GM10266 (cell line): ENCODE results near the gene NDUFAF2.

Experiments used
- DNase-seq: peaks from one replicate; pipeline ENCODE4 v3.0.0; 2012; ENCODE audit errors: extremely low spot score
- TF ChIP-seq, protein P1 (sequence below): IDR thresholded peaks from 2 replicates; pipeline ENCODE4 v1.5.1; 2012; ENCODE audit warnings: mild to moderate bottlenecking, low read depth; ENCODE audit not compliant: control insufficient read depth, insufficient read depth; ENCODE audit errors: missing control alignments

Gene NDUFAF2

DNA sequence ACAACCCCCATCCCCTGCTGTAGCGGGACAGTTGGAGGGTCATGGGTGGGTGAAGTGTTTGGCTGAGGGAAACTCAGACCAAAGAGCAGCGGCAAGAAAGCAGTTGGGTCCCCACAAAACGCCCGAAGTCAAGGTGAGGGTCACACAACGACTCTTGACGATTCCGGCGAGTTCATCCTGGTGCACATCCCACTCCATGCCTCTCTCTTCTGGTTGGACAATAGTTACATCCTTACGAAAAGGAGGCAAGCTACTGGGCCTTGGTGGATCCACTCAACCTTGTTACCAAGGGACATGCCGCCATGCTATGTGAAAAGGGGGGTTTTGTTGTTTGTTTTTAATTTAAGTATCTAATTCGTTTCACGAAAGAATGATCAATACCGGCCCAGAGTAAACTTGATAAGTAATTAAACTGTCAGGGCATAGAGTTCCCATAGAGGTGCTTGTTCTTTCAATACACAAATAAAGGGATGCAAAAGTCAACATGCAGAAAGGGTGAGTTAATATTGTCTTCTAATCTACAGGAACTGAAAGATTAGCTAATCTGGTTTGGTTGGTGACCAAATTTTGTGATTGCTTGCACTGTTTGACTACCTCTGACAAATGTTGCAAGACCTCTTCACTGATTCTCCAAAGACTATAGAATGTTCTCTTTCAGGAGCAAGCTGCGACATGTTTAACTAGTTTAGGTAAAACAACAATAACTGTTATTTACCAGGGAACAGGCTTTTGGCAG lies 218.0 kb downstream of the NDUFAF2 start:
- DNase-seq: peak; percentile 35
- TF ChIP-seq, protein P1, sequence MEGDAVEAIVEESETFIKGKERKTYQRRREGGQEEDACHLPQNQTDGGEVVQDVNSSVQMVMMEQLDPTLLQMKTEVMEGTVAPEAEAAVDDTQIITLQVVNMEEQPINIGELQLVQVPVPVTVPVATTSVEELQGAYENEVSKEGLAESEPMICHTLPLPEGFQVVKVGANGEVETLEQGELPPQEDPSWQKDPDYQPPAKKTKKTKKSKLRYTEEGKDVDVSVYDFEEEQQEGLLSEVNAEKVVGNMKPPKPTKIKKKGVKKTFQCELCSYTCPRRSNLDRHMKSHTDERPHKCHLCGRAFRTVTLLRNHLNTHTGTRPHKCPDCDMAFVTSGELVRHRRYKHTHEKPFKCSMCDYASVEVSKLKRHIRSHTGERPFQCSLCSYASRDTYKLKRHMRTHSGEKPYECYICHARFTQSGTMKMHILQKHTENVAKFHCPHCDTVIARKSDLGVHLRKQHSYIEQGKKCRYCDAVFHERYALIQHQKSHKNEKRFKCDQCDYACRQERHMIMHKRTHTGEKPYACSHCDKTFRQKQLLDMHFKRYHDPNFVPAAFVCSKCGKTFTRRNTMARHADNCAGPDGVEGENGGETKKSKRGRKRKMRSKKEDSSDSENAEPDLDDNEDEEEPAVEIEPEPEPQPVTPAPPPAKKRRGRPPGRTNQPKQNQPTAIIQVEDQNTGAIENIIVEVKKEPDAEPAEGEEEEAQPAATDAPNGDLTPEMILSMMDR: no peak

DNA sequence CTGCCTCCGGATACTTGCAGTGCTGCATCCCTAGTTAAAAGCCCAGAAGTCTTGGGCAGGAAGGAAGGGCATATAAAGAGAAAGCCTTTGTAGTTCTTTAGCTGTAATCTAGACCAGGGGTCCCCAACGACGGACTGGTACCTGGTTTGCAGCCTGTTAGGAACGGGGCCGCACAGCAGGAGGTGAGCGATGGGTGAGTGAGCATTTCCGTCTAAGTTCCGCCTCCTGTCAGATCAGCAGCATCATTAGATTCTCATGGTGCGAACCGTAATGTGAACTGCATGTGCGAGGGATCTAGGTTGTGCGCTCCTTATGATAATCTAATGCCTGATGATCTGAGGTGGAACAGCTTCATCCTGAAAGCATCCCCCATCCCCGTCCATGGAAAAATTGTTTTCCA lies 218.9 kb downstream of the NDUFAF2 start:
- DNase-seq: no peak
- TF ChIP-seq, protein P1: no peak

DNA sequence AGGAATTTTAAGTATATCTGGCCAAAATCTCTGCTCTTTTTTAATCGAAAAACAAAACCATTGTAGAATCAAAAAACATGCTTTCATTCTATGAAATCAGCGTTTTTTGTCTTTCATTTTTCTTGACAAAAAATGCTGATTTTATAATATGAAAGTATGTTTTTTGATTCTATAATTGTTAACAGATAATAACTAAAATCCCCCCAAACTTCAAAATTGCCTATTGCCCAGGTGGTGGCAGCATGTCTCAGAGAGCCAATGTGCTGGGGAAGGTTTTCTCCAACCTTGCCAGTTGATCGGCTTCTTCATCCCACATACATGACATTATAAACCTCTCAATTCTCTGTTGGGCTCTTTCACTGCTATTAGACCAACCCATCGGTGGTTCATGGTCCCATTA lies 222.4 kb downstream of the NDUFAF2 start:
- TF ChIP-seq, protein P1: peak; percentile 45
- peak; percentile 37 for DNase-seq

DNA sequence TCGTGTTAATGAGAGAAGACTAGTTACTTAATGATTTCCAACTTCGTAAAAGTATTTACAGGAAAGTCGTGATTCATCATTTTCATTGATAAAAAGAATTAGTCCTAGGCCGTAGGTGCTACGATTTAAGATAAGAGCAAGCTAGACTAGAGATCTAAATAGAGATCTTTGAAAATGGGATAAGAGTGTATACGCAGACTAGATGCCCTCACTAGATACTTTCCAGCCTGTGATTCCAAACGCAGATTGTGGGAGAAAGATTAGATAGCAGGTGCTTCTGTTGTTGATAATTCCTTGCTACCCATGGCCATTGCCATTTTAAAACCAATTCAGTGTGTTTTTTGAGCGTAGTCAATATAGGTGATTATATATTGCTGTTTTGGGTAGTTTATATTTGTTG lies 223.9 kb downstream of the NDUFAF2 start:
- no peak for DNase-seq
- TF ChIP-seq, protein P1: no peak

DNA sequence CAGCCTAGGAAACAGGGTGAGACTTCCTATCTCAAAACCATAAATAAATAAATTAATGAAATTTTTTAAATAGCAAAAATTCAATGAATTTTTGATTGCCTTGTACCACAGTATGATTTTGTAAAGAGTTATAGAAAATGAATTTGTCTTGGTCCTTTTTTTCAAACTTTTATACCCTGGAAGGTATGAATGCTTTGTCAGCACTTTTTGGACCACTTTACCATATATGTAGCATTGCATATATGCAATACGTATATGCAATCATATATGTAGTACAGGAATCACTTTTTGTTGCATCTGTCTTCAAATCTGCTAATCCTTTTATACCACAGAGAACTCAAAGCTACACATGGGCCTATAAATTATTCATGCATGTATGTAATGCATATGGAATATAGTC lies 226.5 kb downstream of the NDUFAF2 start:
- no peak for DNase-seq
- TF ChIP-seq, protein P1: no peak

DNA sequence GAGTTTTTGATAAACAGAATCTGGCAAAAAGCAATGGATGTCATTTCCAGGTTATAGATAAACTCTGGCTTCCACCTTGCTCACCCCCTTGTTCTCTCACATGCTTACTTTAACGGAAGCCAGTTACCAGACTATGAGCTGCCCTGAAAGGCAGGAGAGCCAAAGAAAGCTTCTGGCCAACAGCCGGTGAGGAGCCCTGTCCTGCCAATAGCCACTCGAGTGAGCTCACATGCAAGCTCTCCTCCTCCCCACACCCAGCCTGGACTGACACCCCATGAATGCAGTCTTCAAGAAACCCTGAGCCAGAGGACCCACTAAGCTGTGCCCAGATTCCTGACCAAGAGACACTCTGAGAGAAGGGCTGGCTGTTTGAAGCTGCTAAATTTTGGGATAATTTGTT lies 231.6 kb downstream of the NDUFAF2 start:
- TF ChIP-seq, protein P1: no peak
- DNase-seq: no peak

DNA sequence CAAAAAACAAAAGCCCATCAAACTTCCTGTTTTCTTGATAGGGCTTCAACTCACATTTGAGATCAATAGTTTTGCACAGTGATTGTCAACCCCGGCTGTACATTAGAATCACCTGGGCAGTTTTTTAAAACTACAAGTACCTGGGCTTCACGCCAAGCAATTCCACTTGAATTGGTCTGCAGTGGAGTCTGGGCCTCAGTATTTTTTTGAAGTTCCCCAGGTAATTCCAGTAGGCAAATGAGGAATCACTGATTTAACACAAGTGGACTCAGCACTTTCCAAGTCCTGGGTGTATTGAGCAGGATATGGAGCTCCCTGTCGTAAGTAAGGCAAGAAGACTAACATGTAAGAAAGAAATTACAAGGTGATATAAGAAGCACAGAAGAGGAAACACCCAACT lies 232.1 kb downstream of the NDUFAF2 start:
- TF ChIP-seq, protein P1: no peak
- DNase-seq: no peak
